GM10248 (cell line): ENCODE results near the gene ARHGAP21.

Source experiments
- CTCF ChIA-PET: fragments of 300-600 bp; sonication (Branson Sonifier 250); formaldehyde crosslinking; extraction: SDS; loops from one replicate; lab custom pipeline; 2021; ENCODE audit warnings: antibody characterized with exemption; lab: Yijun Ruan, JAX
- POLR2A ChIA-PET: fragments of 350-650 bp; sonication (Branson Sonifier 250); formaldehyde crosslinking; extraction: SDS; loops from one replicate; lab custom pipeline; 2020; ENCODE audit warnings: antibody characterized with exemption; lab: Yijun Ruan, JAX
- DNase-seq: peaks from one replicate; pipeline ENCODE4 v3.0.0; 2012; ENCODE audit errors: extremely low spot score
- CTCF ChIP-seq: IDR thresholded peaks from 2 replicates; pipeline ENCODE4 v1.5.1; 2012; ENCODE audit warnings: mild to moderate bottlenecking, low read depth; ENCODE audit errors: extremely low read depth, missing control alignments, control extremely low read depth

ARHGAP21 gene

GRCh38 chr10:24597426-24597825, 126.3 kb downstream of the ARHGAP21 start:
- no peak for DNase-seq
- ChIA-PET POLR2A (no interaction called here), CTCF (interaction anchor here (1.0 to 1.4 kb wide), 3 partner anchors 11 to 40 kb away, joined by 3 read pairs; no protein-coding TSS in a partner anchor)
- no peak for TF ChIP-seq CTCF

GRCh38 chr10:24596217-24596930, 127.3 kb downstream of the ARHGAP21 start:
- no peak for DNase-seq
- ChIA-PET POLR2A (no interaction called here), CTCF (interaction anchor here (1.1 to 1.4 kb wide), 2 partner anchors 15 to 39 kb away, joined by 3 read pairs; no protein-coding TSS in a partner anchor)
- no peak for TF ChIP-seq CTCF

GRCh38 chr10:24590697-24591457, 132.8 kb downstream of the ARHGAP21 start:
- DNase-seq = no peak
- no peak for TF ChIP-seq CTCF
- CTCF ChIA-PET = interaction anchor here (1.5 kb wide), 1 partner anchor 26 kb away, joined by 4 read pairs; no protein-coding TSS in a partner anchor
- POLR2A ChIA-PET = no interaction called here

GRCh38 chr10:24589265-24589664, 134.4 kb downstream of the ARHGAP21 start:
- no peak for DNase-seq
- ChIA-PET POLR2A (no interaction called here), CTCF (no interaction called here)
- no peak for TF ChIP-seq CTCF

- ChIA-PET CTCF (interaction anchor here (0.9 to 1.9 kb wide), 3 partner anchors 19 to 501 kb away, joined by 3 to 6 read pairs (median 3); no protein-coding TSS in a partner anchor), POLR2A (no interaction called here)
- DNase-seq = no peak
- TF ChIP-seq CTCF = no peak
Observed at GRCh38 chr10:24579906-24580305, 143.8 kb downstream of the ARHGAP21 start.

GRCh38 chr10:24579448-24579847, 144.2 kb downstream of the ARHGAP21 start:
- TF ChIP-seq CTCF = no peak
- CTCF ChIA-PET = interaction anchor here (0.9 to 1.9 kb wide), 3 partner anchors 20 to 502 kb away, joined by 3 to 6 read pairs (median 3); no protein-coding TSS in a partner anchor
- no peak for DNase-seq
- POLR2A ChIA-PET = no interaction called here
